M059J (cell line): Measurements from ENCODE around the gene PCBP1. TPM values are rescaled to one million over a fixed set of nuclear protein-coding genes. Genes with fewer than 3 reads are reported as not detected.
"Not testable (repeated sequence)": the region's sequence is repeated elsewhere in the genome, so short reads cannot be mapped to it uniquely, and the experiment has no call there.

Source experiments
- DNase-seq: peaks from one replicate; pipeline ENCODE4 v3.0.0-alpha.2; 2012; ENCODE audit warnings: low read depth
- total RNA-seq: library from RNA; depleted of rRNA; stranded (reverse); fragments of >200 nt; shearing (Covaris generic); gene quantifications from 2 replicates; pipeline ENCODE4 v1.2.3, GENCODE V29; 2014; rRNA removed

The PCBP1 gene
- 24.5 and 37.7 TPM in 2 replicates for total RNA-seq

- peak; percentile 85 for DNase-seq
Observed at GRCh38 chr2:70086838-70087701, at the start of gene PCBP1. Gene PCBP1, plus strand, starts transcription at chr2:70087477. Its CDS starts 267 bp downstream, at chr2:70087744.

- DNase-seq, result no peak
Observed at GRCh38 chr2:70039366-70039765, 47.9 kb upstream of the PCBP1 start.

GRCh38 chr2:70041663-70042062 is 45.6 kb upstream of the PCBP1 start:
- DNase-seq, result peak; percentile 38

GRCh38 chr2:70042246-70042645 is 45.0 kb upstream of the PCBP1 start:
- DNase-seq, result no peak

GRCh38 chr2:70043252-70043875 is 43.9 kb upstream of the PCBP1 start:
- no peak for DNase-seq

GRCh38 chr2:70044290-70045040 is 42.8 kb upstream of the PCBP1 start:
- no peak for DNase-seq

GRCh38 chr2:70045405-70045804 is 41.9 kb upstream of the PCBP1 start:
- no peak for DNase-seq

GRCh38 chr2:70045932-70046331 is 41.3 kb upstream of the PCBP1 start:
- no peak for DNase-seq

GRCh38 chr2:70046534-70046933 is 40.7 kb upstream of the PCBP1 start:
- DNase-seq, result no peak

- no peak for DNase-seq
Observed at GRCh38 chr2:70047451-70047850, 39.8 kb upstream of the PCBP1 start.

- no peak for DNase-seq
Observed at GRCh38 chr2:70049255-70049654, 38.0 kb upstream of the PCBP1 start.

GRCh38 chr2:70050631-70051425 is 36.4 kb upstream of the PCBP1 start:
- DNase-seq, result no peak

GRCh38 chr2:70055259-70055658 is 32.0 kb upstream of the PCBP1 start:
- not testable (repeated sequence) for DNase-seq

GRCh38 chr2:70061317-70061716 is 26.0 kb upstream of the PCBP1 start:
- DNase-seq, result no peak

GRCh38 chr2:70062270-70062669 is 25.0 kb upstream of the PCBP1 start:
- no peak for DNase-seq

GRCh38 chr2:70068119-70068518 is 19.2 kb upstream of the PCBP1 start:
- DNase-seq, result no peak

- DNase-seq, result peak; percentile 46
Observed at GRCh38 chr2:70069049-70069448, 18.2 kb upstream of the PCBP1 start.

- peak; percentile 85 for DNase-seq
Observed at GRCh38 chr2:70070542-70071268, 16.6 kb upstream of the PCBP1 start.

- DNase-seq, result no peak
Observed at GRCh38 chr2:70073493-70073892, 13.8 kb upstream of the PCBP1 start.

GRCh38 chr2:70078384-70078783 is 8.9 kb upstream of the PCBP1 start:
- no peak for DNase-seq
